GM18511 (cell line): Measurements from ENCODE around the gene KHDC1L.
A peak's percentile ranks its signal among the peaks of the same experiment; 100 is the strongest.
"Not testable (repeated sequence)": the region's sequence is repeated elsewhere in the genome, so short reads cannot be mapped to it uniquely, and the experiment has no call there.

ENCODE experiments used
- ATAC-seq: cut with Tn5 transposase; IDR thresholded peaks from one replicate; pipeline ENCODE4 v1.9.1; 2021; ENCODE audit warnings: mild to moderate bottlenecking, moderate library complexity; ENCODE audit not compliant: unreplicated experiment

KHDC1L gene

DNA sequence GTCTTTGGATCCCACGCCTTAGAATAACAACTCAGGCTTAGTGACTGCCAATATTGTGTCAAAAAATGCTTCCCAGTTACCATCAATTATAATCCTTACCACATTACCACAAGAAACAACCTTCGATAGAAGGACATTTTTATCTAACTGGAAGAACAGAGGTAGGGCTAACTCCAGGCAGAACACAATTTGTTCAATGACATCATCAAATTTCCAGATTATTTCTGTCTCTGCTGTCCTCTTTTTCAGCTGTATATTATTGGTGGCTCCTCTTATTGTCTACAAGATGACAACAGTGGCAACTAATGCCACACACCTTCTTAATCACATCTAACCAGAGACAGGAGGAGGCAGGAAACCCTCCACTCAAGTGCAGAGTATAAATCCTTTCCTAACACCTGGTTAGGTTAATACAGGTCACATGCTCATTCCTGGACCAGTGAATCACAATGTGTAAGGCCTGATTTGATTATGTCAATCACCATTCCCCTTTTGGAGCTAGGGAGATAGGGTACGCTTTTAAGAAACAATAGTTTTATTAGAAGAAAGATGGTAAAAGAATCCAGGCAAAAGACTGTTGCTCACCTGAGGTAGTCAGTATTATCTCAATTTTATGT is 18.0 kb downstream of the KHDC1L start:
- ATAC-seq, result no peak

DNA sequence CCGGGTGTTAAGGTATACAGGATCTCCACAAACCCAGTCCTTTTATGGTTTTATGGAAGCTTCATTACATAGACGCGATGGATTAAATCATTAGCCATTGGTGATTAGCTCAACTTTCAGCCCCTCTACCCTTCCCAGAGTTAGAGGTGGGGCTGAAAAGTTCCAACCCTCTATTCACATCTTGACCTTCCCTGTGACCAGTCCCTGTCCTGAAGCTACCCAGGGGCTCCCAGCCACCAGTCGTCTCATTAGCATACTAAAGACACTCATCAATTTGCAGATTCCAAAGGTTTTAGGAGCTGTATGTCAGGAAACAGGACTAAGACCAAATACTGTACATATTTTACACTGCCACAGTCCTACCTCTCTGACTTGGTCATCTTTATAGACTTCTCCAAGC is 21.0 kb downstream of the KHDC1L start:
- no peak for ATAC-seq

GRCh38 chr6:73203098-73203497 is 22.2 kb downstream of the KHDC1L start:
- ATAC-seq, result no peak

DNA sequence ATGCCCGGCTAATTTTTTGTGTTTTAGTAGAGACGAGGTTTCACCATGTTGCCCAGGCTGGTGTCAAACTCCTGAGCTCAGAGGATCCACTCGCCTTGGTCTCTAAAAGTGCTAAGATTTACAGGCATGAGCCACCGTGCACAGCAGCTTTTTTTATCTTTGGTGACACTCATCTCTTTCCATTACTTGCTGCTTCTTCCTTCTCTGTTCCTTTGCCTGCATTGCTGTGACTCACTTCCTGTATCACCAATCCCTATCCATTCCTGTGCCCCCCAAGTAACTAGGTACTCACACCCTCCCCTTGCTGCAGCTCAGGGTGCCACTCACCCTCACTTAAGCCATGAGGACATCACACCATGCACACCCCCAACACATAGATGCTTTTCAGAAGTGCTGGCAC is 24.6 kb downstream of the KHDC1L start:
- no peak for ATAC-seq

GRCh38 chr6:73200247-73200646 is 25.0 kb downstream of the KHDC1L start:
- ATAC-seq, result no peak

DNA sequence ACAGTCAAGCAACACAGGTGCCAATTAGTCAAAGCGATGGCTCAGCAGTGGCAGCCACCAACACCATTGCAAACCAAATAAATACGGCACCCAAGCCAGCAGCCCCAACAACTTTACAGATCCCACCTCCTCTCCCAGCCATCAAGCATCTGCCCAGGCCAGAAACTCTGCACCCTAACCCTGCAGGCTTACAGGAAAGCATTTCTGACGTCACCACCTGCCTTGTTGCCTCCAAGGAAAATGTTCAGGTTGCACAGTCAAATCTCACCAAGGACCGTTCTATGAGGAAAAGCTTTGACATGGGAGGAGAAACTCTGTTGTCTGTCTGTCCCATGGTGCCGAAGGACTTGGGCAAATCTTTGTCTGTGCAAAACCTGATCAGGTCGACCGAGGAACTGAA is 30.6 kb downstream of the KHDC1L start:
- no peak for ATAC-seq

- ATAC-seq, result not testable (repeated sequence)
These were observed 32.0 kb downstream of the KHDC1L start for GRCh38 chr6:73193302-73193701.

DNA sequence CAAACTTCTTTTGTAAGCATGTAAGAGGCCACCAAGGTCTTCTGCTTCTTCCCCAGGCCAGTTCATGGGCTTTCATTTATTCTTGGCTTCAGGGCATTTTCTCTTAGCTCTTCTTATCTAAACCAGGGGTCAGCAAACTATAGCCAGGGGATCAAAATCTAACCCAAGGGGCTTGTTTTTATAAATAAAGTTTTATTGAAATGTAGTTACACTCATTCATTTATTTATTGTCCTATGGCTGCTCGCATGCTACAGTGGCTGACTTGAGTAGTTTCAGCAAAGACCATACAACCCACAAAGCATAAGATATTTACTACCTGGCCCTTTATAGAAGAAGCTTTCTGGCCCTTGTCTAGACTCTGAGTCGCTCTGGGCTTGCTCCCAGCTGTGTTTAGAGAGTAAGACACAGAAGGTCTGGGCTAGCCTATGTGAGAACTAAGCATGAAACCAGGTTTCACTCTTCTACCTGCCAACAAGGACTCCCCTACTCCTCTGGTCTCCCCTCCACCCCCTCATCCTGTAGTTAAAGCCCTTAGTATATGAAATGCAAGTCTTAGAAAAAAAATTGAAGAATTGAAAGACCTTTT is 43.2 kb downstream of the KHDC1L start:
- peak; percentile 39 for ATAC-seq

- peak; percentile 80 for ATAC-seq
These were observed 44.3 kb downstream of the KHDC1L start for GRCh38 chr6:73180763-73181619.

- ATAC-seq, result no peak
These were observed 45.1 kb downstream of the KHDC1L start for GRCh38 chr6:73180076-73180738.

GRCh38 chr6:73177221-73177944 is 47.9 kb downstream of the KHDC1L start:
- peak; percentile 66 for ATAC-seq

DNA sequence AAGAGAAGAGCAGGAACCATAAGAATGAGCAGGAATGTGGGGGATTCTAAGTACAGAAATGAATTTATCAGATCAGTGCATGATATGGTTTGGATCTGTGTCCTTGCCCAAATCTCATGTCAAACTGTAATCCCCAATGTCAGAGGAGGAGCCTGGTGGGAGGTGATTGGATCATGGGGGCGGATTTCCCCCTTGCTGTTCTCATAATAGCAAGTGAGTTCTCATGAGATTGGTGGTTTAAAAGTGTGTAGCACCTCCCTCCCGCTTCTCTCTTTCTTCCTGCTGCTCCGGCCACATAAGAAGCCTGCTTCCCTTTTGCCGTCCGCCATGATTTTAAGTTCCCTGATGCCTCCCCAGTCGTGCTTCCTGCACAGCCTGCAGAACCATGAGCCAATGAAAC is 49.2 kb downstream of the KHDC1L start:
- no peak for ATAC-seq

DNA sequence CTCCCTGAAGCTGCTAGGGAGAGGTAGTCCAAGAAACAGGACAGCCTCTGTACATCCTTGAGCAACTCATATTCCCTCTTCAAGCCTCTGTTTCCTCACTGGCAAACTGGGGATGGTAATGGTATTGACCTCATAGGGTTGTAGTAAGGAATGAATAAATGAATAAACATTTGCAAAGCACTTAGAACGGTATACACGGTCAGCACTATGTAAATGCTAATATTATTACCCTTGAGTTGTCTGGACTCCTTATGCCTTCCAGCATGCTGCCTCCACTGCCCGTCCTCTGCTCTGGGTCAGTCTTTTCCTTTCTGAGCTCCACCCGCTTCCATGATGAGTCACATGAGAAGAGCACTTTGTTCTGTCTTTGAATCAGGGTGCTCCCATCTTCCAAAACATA is 50.6 kb downstream of the KHDC1L start:
- no peak for ATAC-seq
